HG03095 (cell line): ENCODE data around the gene PPP1R12A.
"Not testable (repeated sequence)": the region's sequence is repeated elsewhere in the genome, so short reads cannot be mapped to it uniquely, and the experiment has no call there.

Experiments used
- ATAC-seq: cut with Tn5 transposase; IDR thresholded peaks from one replicate; pipeline ENCODE4 v1.9.1; 2021; ENCODE audit warnings: moderate library complexity; ENCODE audit not compliant: unreplicated experiment

PPP1R12A gene

DNA sequence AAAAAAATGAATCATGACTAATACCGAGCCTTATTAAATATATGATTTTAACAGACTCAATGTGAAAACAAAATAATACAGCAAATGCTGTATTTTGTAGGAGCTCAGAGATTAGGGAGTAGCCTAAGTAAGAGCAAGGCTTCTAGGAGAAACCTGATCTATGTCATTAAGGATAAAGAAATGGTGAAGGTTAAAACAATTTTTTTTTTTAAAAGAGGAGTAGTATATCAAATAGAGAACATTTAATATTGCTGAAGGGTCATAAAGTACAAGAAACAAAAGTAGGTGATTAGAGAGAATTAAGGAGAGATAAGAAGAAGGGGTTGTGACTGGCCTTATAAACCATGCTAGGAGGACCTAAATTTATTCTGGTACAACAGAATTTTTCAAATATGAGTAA lies 39.1 kb downstream of the PPP1R12A start:
- ATAC-seq = no peak

DNA sequence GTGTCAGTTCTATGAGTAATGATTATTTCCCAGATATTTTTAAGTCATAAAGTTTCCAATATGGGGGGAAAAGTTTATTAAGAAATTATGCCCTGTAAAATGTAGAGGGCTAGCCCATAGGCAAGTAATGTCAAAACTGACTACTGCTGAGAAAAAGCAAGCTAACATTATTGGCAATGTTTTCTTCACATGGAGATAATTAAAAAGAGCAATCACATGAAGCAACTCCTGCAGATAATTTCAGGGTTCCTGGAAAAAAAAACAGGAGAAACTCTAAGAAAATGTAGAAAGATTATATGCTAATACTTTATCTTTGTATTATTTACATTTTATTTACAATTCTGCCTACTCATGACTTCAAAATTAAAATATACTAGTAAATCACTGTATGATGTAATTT lies 39.8 kb downstream of the PPP1R12A start:
- ATAC-seq = no peak

DNA sequence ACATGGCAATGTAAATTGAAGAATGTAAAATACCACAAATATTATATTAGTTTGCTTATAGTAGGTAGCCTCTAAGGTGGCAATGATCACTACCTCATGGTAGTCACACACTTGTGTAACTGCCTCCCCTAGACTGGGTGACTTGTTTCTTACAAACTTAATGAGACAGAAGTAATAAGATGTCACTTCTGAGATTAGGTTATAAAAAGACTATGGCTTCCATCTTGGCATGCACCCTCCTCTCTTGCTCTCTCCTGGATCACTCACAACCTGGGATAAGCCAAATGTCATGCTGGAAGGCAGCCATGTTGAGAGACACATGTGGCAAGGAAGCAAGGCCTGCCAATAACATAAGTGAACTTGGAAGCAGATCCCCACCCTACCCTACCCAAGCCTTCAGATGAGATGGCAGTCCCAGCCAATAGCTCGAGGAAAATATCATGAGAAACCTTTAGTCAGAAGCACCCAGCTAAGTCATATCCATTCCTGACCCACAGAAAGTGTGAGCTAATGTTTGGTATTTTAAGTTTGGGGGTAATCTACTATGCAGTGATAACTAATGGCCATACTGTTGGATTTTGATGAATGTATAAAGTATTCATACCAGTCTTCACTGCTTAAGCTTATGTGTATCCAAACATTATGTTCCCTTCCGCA lies 43.3 kb downstream of the PPP1R12A start:
- no peak for ATAC-seq

DNA sequence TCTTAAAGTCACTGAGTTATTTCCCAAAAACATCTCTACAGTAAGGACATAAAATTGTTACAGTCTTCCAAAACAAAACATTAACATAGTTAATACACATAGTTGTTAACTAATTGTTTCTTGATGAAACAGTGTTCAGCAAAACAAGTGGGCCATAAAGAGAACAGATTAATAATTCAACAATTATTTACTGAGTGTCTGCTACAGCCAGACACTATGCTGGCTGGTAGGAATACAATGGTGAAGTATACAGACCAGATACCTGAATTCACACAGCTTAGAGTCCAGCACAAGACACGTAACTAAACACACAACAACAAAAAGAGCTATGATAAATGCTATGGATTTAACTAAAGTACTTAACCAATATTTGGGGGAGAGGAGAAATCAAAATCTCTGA lies 47.0 kb downstream of the PPP1R12A start:
- no peak for ATAC-seq

DNA sequence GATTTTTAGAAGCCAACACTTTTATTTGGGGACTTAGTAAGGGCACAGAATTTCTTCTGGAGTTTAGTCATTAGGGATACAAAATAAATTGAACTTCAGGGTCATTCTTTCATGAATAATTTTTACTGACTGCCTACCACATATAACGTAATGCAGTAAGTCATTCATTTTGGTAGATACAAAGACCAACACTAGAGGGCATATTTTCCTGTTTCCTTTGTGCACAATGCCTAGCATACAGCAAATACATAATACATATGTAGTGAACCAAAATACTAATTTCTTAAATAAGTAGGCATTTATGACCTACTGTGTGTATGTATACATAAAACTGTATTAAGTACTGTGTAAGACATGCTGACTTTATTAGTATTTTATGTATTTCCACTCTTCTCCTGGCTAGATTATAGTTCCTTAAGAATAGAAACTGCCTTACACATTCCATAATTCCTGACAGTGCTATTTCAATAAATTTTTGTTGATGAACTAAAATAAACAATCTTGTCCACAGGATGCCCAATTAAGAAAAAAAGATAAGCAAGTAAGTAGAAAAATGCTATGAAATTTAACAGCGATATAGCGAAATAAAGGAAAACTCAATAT lies 47.9 kb downstream of the PPP1R12A start:
- ATAC-seq = peak; percentile 53

DNA sequence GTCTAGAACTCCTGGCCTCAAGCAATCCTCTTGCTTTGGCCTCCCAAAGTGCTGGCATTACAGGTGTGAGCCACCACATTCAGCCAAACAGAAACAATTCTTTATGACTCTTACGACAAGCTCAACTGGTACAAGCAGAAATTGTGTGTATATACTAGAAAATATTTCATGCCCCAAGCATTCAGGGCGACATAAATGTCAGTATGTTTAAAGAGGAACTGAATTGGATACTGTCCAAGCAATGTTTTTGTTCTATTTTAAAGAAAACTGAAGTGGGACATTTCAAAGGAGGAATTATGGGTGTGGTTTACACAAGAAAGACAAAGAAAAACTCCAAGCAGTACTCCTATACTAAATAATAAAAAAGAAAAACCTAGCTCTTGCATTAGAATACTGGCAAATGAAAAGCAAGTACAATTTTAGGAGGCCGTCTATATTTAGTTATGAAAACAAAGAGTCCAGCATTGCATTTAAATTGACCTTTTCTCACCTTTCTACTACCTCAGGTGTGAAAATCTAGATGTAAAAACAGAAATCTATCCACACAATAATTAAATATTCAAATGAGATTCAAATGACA lies 48.9 kb downstream of the PPP1R12A start:
- no peak for ATAC-seq

DNA sequence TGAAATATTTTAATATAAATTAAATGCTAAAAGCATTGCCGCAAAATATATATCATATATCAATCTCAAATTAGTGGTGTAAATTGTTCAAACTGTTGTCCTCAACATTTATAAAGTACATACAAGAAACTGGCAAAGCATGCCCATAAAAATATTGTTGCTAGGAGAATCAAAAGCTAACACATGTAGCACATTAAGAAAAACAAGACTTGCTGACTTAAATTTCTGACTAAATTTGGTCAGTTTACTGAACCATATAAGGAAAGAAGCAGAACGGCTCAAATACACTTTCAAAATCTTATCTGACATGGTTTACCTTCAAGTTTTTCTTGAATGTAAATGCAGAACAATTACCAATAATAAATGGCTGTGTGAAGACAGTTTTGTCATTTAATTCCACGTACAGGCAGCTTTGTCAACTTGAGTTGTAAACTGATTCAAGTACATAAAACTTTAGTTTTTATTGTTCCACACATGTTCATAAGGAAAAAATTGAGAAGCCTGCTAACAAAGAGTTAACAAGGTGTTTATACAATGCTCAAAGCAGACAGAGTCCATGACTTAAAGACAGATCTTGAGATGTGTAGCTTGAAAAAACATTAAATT lies 50.4 kb downstream of the PPP1R12A start:
- no peak for ATAC-seq

DNA sequence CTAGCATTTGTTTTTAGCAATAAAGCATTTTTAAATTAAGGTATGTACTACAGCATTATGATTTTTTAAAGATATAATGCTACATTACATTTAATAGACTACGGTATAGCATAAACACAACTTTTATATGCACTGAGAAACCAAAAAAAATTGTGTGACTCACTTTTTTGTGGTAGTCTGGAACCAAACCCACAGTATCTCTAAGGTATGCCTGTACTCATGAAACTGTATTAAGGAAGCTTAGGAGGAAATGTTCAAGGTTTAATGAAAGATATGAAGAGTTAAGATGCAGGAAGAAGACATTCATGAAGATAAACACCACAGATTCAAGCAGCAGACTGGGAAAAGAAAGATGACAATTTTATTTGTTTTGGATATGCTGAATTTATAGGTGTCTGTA lies 51.7 kb downstream of the PPP1R12A start:
- no peak for ATAC-seq

DNA sequence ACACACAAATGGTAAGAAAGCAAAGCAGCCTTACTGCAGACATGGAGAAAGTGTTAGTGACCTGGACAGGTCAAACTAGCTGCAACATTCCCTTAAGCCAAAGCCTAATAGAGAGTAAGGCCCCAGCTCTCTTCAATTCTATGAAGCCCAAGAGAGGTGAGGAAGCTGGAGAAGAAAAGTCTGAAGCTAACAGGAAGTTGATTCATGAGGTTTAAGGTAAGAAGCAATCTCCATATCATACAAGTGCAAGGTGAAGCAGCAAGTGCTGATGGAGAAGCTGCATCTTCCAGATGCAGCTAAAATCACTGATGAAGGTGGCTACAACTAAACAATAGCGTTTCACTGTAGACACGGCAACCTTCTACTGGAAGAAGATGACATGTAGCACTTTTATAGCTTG lies 53.5 kb downstream of the PPP1R12A start:
- no peak for ATAC-seq

DNA sequence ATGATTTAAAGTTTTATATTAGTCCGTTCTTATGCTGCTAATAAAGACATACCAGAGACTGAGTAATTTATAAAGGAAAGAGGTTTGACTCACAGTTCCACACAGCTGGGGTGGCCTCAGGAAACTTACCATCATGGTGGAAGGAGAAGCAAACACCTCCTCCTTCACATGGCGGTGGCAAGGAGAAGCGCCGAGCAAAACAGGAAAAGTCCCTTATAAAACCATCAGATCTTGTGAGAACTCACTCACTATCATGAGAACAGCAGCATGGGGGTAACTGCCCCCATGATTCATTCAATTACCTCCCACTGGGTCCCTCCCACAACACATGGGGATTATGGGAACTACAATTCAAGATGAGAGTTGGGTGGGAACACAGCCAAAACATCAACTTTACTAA lies 56.4 kb downstream of the PPP1R12A start:
- not testable (repeated sequence) for ATAC-seq

DNA sequence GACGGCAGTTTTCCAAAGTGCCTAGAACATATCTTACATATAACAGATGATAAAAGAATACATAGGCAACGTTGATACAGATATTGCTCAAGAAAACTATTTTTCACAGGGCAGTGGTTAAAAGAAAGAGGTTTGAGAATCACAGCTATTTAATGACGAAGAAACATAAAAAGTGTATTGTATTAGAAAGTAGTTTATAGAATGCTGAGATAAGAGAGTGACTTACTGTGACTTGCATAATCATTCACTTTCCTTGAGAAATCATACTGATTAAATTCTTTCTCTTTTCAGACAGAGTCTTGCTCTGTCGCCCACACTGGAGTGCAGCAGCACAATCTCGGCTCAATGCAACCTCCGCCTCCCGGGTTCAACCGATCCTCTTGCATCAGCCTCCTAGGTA lies 57.7 kb downstream of the PPP1R12A start:
- no peak for ATAC-seq

DNA sequence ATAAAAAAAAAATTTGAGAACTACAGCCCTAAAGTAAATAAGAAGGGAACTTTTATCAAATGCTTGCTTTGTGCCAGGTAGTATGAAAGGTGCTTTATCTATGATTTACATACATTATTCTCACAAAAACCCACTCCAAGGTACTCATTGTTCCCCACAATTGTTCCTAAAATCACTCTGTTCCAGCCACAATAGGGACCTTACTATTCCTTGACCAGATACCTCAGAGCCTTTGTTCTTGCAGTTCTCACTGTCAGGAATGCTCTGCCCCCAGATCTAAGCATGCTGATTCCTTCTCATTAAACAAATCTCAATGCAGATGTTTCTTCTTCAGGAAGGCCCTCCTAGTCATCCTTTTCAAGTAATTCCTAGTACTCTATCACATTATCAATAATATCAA lies 60.2 kb downstream of the PPP1R12A start:
- no peak for ATAC-seq

DNA sequence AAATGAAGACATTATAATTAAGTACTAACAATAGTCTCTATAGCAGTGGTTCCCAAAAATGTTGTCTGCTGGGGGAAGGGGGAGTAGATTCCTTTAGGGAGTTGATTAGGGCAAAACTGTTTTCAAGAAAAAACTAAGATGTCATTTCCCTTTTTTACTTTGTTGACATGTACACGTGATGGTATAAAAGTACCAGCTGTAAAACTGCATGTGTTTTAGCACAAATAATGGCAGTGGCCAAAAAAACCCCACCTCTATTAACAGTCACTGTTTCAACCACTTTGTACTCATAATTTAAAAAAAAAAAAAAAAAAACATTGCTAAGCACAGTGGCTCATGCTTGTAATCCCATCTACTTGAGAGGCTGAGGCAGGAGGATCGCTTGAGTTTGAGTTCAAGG lies 61.7 kb downstream of the PPP1R12A start:
- peak; percentile 58 for ATAC-seq

DNA sequence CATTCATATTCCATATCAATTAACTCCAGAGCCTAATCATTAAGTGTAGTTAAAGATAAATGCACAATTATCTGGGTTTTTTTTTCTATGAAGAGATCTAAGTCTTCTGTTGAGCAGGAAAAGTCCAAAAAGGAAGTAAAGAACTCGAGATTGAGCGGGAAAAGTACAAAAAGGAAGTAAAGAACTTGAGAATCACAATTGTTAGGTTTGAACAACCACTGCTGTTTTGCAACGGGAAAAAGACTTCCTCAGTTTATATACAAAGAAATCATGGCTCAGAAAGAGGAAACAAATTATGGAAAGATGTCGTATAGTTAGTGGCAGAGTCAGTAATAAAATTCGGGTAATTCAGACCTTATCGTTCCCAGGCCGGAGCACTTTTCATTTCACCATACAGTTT lies 63.3 kb downstream of the PPP1R12A start:
- no peak for ATAC-seq

DNA sequence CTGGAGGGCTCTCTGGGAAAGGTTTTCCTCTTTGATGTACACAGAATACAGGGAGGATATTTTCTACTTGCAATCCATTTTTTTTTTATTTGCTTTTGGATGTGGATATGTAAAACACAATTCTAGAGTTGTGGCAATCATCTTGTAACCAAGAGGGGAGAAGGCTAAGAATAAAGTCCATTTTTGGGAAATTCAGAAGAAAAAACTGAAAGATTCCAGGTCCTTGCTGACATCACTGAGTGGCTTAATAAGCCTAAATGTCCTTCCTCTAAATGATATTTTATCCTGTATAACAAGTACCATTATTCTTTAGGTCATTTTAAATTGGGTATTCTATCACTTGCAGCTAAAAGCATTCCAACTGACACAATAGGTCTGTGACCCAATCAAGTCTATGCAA lies 64.0 kb downstream of the PPP1R12A start:
- ATAC-seq = no peak

DNA sequence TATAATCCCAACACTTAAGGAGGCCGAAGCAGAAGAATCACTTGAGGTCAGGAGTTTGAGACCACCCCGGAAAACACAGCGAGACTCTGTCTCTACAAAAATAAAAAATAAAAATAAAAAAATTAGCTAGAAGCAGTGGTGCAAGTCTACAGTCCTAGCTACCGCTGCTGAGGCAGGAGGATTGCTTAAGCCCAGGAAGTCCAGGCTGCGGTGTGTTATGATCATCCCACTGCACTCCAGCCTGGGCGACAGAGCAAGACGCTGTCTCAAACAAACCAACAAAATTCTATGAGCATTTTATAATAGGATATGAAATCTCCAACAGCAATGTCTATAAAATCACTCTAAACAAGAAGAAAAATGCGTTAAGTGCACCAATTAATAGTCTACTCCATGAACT lies 75.3 kb downstream of the PPP1R12A start:
- no peak for ATAC-seq

DNA sequence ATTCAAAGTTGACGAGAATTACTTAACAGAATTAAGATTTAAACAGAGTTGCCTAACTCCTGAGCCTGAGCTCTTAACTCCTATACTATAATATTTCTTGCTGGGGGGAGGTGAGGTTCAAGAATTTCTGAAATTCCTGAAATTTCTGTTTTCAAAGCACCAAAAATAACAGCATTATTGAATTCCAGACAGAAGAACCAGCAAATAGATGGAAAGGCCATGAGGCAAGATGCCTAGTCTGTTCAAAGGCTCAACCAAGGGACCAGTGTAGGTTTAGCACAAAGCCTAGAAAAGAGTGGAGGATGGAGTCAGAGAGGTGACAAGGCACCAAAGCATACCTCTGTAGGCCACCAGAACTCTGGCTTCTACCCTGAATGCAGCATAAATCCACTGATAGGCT lies 76.4 kb downstream of the PPP1R12A start:
- no peak for ATAC-seq

DNA sequence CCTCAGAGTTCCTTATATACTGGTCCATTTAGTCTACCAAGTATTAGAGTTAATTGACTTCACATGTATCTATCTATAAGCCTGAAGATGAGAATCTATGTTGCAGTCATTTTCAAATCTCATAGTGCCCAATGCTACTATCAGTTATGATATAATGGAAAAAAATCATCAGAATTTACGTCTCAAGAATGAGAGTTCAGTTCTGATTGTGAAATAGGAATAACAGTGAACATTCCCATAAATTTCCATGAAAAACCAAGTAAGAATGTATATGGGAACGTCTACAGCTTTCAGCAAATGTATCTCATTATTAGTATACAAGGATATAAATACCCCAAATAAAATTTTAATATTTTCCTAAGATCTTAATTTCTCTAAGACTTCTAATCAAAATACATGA lies 77.2 kb downstream of the PPP1R12A start:
- ATAC-seq = no peak

DNA sequence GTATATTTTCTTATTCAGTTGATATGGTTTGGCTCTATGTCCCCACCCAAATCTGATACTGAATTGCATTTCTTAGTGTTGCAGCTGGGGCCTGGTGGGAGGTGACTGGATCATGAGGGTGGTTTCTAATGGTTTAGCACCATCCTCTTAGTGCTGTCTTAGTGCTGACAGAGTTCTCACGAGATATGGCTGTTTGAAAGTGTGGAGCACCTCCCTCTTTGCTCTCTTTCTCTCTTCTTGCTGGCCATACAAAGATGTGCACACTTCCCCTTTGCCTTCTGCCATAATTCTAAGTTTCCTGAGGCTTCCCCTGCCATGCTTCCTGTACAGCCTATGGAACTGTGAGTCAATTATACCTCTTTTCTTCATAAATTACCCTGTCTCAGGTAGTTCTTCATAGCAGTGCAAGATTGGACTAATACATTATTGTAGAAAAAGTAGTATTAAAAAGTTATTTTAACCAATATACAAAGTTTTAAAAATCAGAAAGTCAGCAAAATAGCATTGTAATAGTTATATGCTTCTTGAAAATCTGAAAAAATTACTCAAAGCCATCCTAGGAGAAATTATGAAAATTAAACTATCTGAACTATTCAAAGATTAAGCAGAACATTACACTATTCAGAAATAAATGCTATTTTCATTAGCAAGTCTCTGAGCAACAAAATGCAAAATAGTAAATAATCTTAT lies 84.1 kb downstream of the PPP1R12A start:
- no peak for ATAC-seq

DNA sequence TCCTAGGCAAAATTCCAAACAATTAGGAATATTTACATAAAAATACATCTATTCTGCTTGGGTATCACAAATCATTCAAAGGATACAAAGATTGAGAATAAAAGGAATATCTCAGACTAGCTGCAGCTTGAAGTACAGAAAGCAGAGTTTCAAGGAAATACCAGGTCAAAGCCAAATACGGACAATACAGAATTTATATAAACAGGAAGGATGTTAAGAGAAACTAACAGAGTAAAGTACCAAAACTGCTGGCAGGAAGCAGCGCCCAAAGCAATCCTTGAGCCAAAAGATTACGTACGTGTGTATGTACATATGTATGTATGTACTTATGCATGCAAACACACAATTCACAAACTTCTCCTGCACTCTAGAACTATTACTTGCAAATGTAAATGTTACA lies 86.6 kb downstream of the PPP1R12A start:
- ATAC-seq = no peak

DNA sequence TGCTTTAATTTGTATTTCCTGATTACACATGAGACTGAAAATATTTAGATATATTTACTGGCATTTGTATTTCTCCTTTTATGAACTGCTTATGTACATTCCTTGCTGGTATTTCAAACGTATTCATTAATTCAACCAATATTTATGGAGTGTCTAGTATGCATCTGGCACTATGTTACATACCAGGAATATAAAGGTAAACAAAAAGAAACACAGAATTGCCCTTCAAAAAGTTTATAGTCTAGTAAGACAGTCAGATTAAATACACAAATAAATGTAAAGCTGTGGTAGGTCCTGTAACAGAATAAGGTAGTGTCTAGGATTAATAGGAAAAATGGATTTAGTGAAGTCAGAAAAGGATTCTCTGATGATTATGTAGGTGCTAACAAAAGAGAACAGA lies 87.5 kb downstream of the PPP1R12A start:
- no peak for ATAC-seq

DNA sequence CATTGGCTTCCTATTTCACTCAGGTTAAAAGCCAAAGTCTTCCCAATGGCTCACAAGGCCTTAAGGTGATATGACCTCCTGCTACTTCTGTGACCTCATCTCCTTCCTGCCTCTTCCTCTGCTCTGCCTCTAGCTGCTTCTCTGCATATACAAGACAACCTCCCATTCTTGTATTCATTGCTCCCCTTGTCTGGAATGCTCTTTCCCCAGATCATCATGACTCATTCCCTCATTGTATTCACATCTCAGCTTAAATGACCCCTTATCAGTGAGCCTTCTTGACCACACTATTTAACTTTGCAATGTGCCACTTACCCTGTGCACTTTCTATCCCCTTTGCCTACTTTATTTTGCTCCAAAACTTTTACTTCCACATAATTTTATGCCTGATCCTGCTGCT lies 90.2 kb downstream of the PPP1R12A start:
- ATAC-seq = no peak
